Choroid plexus epithelial cell (primary cell): ENCODE measurements around the gene CFAP410.
A peak's percentile ranks its signal among the peaks of the same experiment; 100 is the strongest.

Source experiments
- DNase-seq: peaks from one replicate; pipeline ENCODE4 v3.0.0-alpha.2; 2010; ENCODE audit warnings: low read depth
- H3K4me3 ChIP-seq: 2 replicates; pipeline ENCODE4 v1.5.1; 2011; ENCODE audit warnings: low read depth, mild to moderate bottlenecking, control low read depth, low read length, moderate library complexity
- TF ChIP-seq, protein P1 (sequence below): conservative IDR thresholded peaks from 2 replicates; pipeline ENCODE4 v1.5.1; 2011; ENCODE audit warnings: low read depth, mild to moderate bottlenecking, control low read depth, inconsistent platforms, low read length, moderate library complexity

The CFAP410 gene

DNA sequence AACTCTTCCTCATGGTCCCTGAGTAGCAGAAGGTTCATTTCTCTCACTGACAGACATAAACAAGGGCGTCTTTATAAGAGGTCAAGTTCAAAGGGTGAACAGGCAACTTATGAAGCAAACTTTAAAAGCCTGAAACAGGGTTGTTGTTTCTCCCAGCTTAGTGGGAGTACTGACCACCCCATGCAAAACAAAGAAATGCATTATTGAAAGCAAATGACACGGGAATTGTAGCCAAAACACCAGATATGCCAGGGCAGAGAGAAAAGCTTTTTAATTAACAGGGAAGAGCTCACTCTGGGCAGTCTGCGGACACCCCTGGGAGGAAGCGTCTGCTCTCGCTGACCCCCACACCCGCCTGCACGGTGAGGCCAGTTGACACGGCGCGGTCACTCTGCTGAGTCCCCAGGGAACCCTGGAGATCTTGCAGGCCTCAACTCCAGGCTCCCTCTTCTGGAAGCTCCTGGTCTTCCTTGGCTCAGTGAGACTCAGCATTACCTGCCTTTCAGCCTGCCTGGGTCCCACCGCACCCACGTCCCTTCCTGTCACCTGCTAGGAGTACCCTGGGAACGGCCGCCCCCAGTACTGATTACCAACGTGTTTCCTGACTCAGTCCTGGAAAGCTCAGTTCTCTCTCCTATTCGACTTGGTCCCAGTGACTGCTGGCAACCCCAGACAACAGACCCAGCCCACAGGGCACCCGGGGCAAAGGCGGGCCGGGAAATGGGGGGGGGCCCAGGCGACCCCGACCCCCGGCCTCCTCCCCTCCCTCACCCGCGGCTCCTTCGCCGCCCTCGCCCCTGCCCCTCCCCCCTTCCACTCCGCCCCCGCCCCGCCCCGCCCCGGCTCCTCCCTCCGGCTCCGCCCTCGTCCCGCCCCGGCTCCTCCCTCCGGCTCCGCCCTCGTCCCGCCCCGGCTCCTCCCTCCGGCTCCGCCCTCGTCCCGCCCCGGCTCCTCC lies 972 bp downstream of the CFAP410 start:
- peak overlapping the region; percentile 58 for H3K4me3 ChIP-seq
- peak; percentile 59 for DNase-seq

DNA sequence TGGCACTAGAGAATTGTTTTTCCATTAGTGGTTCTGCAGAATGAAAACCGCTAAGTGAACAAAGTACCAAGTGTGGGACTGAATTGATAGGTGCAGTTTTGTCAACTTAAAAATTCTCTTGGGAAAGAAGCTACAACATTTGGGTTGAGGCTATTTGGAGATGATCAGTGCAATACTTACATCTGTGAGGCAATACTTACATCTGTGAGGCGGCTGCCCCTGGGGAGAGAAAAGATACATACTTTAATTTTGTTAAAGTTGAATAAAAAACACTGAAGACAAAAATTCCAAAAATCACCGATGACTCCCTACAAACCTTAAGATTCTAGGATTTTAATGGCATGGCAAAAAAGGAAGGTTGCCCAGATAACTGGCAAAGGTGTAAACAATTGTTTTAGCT lies 1.7 kb downstream of the CFAP410 start:
- no peak overlapping the region for H3K4me3 ChIP-seq
- peak; percentile 22 for DNase-seq
- TF ChIP-seq, protein P1, sequence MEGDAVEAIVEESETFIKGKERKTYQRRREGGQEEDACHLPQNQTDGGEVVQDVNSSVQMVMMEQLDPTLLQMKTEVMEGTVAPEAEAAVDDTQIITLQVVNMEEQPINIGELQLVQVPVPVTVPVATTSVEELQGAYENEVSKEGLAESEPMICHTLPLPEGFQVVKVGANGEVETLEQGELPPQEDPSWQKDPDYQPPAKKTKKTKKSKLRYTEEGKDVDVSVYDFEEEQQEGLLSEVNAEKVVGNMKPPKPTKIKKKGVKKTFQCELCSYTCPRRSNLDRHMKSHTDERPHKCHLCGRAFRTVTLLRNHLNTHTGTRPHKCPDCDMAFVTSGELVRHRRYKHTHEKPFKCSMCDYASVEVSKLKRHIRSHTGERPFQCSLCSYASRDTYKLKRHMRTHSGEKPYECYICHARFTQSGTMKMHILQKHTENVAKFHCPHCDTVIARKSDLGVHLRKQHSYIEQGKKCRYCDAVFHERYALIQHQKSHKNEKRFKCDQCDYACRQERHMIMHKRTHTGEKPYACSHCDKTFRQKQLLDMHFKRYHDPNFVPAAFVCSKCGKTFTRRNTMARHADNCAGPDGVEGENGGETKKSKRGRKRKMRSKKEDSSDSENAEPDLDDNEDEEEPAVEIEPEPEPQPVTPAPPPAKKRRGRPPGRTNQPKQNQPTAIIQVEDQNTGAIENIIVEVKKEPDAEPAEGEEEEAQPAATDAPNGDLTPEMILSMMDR: no peak

More for the DNA sequence above, 972 bp downstream of the CFAP410 start:
- TF ChIP-seq, protein P1: peak; percentile 61

DNA sequence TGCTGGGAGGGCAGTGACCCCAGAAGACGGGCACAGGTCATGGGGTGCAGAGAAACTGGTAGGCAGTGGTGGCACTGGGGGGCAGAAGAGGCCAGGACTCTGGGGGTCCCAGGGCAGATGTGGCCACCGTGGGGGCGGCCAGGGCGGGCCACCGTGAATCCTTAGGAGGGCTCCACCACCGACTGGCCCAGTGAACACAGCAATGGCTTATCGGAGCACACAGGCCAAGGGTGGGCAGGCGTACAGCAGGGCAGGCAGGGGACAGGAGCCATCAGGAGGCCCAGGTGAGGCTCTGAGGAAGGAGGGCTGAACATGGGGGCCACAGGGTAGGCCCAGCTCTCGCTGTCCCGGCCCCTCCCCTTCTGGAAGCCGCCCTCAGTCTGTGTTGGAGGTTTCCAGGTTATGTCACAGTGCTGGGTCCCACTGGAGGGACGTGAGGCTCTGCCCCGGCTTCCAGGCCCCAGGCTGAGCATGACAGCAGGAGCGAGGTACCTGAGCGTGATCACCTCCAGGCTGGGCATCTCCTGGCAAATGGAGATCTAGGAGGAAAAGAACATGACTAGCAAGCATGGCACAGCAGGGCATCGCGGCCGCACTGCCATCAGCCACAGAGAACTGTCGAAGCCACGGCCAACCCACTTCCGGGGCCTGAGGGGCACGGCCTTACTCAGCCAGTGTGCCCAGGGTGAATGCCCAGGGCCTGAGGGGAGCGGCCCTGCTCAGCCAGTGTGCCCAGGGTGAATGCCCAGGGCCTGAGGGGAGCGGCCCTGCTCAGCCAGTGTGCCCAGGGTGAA lies 3.7 kb downstream of the CFAP410 start:
- H3K4me3 ChIP-seq: no peak overlapping the region
- TF ChIP-seq, protein P1: no peak
- no peak for DNase-seq

GRCh38 chr21:44334329-44335030 lies 4.7 kb downstream of the CFAP410 start:
- DNase-seq: no peak
- H3K4me3 ChIP-seq: no peak overlapping the region
- TF ChIP-seq, protein P1: no peak

- no peak for DNase-seq
- H3K4me3 ChIP-seq: no peak overlapping the region
Measured at GRCh38 chr21:44333509-44334328, 5.5 kb downstream of the CFAP410 start.

More at GRCh38 chr21:44333509-44334328, 5.5 kb downstream of the CFAP410 start:
- TF ChIP-seq, protein P1: no peak
